ENCODE data around the gene CASP4.

GRCh38 chr11:104917271-104918112 is 50.9 kb downstream of the CASP4 start:
- TF ChIP-seq CTCF (conservative IDR thresholded peaks at IDR 0.05; ENCODE audit: low read length) (no peak), EZH2phosphoT487 (IDR thresholded peaks at IDR 0.05; ENCODE audit: borderline replicate concordance) (no peak)

Data from Loucy (cell line).